Gastrocnemius medialis (tissue), 4 donors: ENCODE data around the gene CIB4. TPM values are rescaled to one million over a fixed set of nuclear protein-coding genes. Genes with fewer than 3 reads are reported as not detected.

Experiments used
- ATAC-seq, 2 donors: fragments of 150-250 bp; one replicate each; pipeline ENCODE4 v1.9.1; 2016
- DNase-seq, 2 donors: peaks; one replicate each; pipeline ENCODE4 v3.0.0-alpha.2; 2019
- H3K27ac ChIP-seq, 4 donors: fragments of 200-600 bp; sonication (generic); 1 replicate in 1 of 4; 2 replicates in 3 of 4; pipeline ENCODE4 v1.5.1; 2016 to 2018; ENCODE audit warnings: mild to moderate bottlenecking in 2 of 4, moderate library complexity in 1 of 4
- H3K27me3 ChIP-seq, 3 donors: fragments of 200-600 bp; sonication (generic) in 2 of 3; 1 replicate in 1 of 3; 2 replicates in 2 of 3; pipeline versions ENCODE4 v1.5.1 to v1.6.0; 2016 to 2019; ENCODE audit warnings: mild to moderate bottlenecking in 1 of 3, moderate library complexity in 1 of 3
- H3K36me3 ChIP-seq, 2 donors: fragments of 200-600 bp; sonication (generic) in 1 of 2; one replicate each; pipeline ENCODE4 v1.5.1; 2017 to 2018
- H3K4me1 ChIP-seq, 2 donors: fragments of 200-600 bp; sonication (generic) in 1 of 2; one replicate each; pipeline ENCODE4 v1.5.1; 2016 to 2017; ENCODE audit warnings: mild to moderate bottlenecking in 2 of 2
- H3K4me3 ChIP-seq, 4 donors: fragments of 200-600 bp; sonication (generic) in 3 of 4; 1 replicate in 1 of 4; 2 replicates in 3 of 4; pipeline ENCODE4 v1.5.1; 2016 to 2019; ENCODE audit warnings: mild to moderate bottlenecking in 2 of 4
- H3K9me3 ChIP-seq, 3 donors: fragments of 200-600 bp; sonication (generic) in 2 of 3; 1 replicate in 1 of 3; 2 replicates in 2 of 3; pipeline ENCODE4 v1.5.1; 2016 to 2019
- POLR2A ChIP-seq, 2 donors: fragments of 450-650 bp; IDR thresholded peaks; one replicate each; pipeline ENCODE4 v1.6.1; 2017; ENCODE audit warnings: antibody characterized with exemption in 2 of 2, mild to moderate bottlenecking in 2 of 2, moderate library complexity in 2 of 2
- in situ Hi-C, 4 donors: fragments of 200-750 bp; cut with MboI; loops; one replicate each; pipeline versions ENCODE4 v1.15.0 to v1.8.0; 2017; ENCODE audit warnings: low sequenced_read_pairs in 4 of 4
- intact Hi-C: fragments of 100-400 bp; cut with DNase I; formaldehyde crosslinking; loops from one replicate; pipeline ENCODE4 v1.15.1; 2023; ENCODE audit warnings: low total_unique reads
- total RNA-seq, 4 donors: library from RNA; depleted of rRNA; stranded (reverse); fragments of >200 nt; gene quantifications; one replicate each; pipeline versions ENCODE4 v1.1.0 to v1.2.3, GENCODE V29; 2016
- TF ChIP-seq, protein P1 (sequence below), 5 experiments: fragments of 450-650 bp in 3 of 5; fragments of 200-600 bp in 2 of 5; sonication (generic) in 2 of 5; IDR thresholded peaks in 4 of 5; conservative IDR thresholded peaks in 1 of 5; 1 replicate in 4 of 5; 2 replicates in 1 of 5; pipeline ENCODE4 v1.5.1; 2016 to 2019; ENCODE audit warnings: antibody characterized with exemption in 5 of 5, mild to moderate bottlenecking in 3 of 5, moderate library complexity in 3 of 5

Gene CIB4
- total RNA-seq, 4 donors from 2014 or later, result not detected

DNA sequence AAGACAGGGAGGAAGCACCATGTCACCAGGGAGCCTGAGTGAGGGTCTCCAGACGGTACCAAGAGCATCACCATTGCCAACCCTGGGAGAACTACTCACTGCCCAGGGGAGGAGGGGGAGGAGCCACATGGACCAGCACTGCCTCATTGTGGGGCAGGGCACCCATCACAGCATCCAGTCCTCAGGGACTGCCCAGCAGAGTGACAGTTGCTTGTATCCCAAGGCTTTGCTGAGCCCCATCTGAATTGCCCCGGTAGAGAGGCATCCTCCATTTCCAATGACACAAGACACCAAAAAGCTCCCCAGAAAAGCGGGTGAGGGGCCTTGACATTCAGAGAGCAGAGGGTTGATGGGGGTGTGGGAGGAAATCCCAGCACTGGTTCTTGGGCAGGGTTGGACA, 6.8 kb upstream of the CIB4 start:
- Histone ChIP-seq H3K9me3 (no peaks in the 10 kb centered on the region), H3K27me3 (peaks cover 3 to 7% (median 6%) of the 10 kb centered on the region in 3 donors), H3K27ac (no peak overlapping the region), H3K36me3 (no peaks in the 10 kb centered on the region), H3K4me1 (no peaks in the 10 kb centered on the region), H3K4me3 (no peak overlapping the region)
- ATAC-seq (no peak), DNase-seq (no peak)
- intact Hi-C loops (no loop called here), in situ Hi-C loops (no loop called here)
- TF ChIP-seq, protein P1, sequence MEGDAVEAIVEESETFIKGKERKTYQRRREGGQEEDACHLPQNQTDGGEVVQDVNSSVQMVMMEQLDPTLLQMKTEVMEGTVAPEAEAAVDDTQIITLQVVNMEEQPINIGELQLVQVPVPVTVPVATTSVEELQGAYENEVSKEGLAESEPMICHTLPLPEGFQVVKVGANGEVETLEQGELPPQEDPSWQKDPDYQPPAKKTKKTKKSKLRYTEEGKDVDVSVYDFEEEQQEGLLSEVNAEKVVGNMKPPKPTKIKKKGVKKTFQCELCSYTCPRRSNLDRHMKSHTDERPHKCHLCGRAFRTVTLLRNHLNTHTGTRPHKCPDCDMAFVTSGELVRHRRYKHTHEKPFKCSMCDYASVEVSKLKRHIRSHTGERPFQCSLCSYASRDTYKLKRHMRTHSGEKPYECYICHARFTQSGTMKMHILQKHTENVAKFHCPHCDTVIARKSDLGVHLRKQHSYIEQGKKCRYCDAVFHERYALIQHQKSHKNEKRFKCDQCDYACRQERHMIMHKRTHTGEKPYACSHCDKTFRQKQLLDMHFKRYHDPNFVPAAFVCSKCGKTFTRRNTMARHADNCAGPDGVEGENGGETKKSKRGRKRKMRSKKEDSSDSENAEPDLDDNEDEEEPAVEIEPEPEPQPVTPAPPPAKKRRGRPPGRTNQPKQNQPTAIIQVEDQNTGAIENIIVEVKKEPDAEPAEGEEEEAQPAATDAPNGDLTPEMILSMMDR (IDR thresholded peaks at IDR 0.05 in 4 of 5, conservative IDR thresholded peaks at IDR 0.05 in 1 of 5), result no peak
- TF ChIP-seq POLR2A (IDR thresholded peaks at IDR 0.05), result no peak

DNA sequence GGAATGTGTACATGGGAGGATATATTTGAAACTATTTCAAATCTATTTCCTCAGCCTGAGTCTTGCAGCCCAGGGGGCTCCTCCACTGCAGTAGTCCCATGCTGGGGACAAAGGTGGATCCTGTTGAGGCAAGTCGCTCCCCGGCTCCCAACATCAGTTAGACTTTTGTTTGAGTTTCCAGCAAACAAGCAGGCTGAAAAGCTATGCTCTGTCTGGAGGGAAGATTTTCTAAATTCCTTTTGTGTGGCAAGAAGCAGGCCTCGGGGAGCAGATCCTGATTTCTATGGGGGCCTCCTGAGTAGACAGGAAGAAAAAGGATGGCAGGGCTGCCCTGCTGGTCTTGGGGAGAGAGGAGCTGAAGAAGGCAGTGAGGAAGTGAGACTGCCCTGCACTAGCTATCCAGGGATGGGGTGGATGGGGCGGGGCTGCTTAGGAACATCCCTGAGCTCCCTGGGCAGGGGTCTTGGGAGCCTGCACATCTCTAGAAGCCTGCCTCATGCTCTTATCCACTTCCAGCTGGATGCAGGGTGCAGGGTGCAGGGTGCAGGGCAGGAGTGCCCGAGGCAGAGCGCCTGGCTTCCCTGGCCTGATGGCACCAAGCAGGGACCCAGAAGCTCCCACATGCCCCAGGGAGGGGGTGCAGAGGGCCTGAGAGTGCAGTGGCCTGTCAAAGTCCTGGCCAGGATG, 6.0 kb upstream of the CIB4 start:
- no peak for TF ChIP-seq POLR2A (IDR thresholded peaks at IDR 0.05)
- TF ChIP-seq, protein P1 (IDR thresholded peaks at IDR 0.05 in 4 of 5, conservative IDR thresholded peaks at IDR 0.05 in 1 of 5), result no peak
- Histone ChIP-seq H3K9me3 (no peaks in the 10 kb centered on the region), H3K27me3 (peaks cover 3 to 8% (median 7%) of the 10 kb centered on the region in 3 donors), H3K36me3 (no peaks in the 10 kb centered on the region), H3K4me3 (no peak overlapping the region), H3K4me1 (no peaks in the 10 kb centered on the region), H3K27ac (no peak overlapping the region)
- no peak for DNase-seq
- intact Hi-C loops (no loop called here), in situ Hi-C loops (no loop called here)
- ATAC-seq, result no peak

DNA sequence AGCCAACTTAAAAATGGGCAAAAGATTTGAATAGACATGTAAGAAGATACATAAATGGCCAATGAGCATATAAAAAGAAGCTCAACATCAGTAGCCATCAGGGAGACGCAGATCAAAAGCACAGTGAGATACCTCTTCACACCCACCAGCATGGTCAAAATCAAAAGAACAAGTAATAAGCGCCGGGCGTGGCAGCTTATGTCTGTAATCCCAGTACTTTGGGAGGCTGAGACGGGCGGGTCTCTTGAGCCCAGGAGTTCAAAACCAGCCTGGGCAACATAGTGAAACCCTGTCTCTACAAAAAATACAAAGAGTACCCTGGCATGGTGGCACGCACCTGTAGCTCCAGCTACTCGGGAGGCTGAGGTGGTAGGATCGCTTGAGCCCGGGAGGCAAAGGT, 4.6 kb upstream of the CIB4 start:
- Histone ChIP-seq H3K27me3 (peaks cover 4 to 8% (median 7%) of the 10 kb centered on the region in 3 donors), H3K9me3 (no peaks in the 10 kb centered on the region), H3K27ac (no peak overlapping the region), H3K4me1 (no peaks in the 10 kb centered on the region), H3K4me3 (no peak overlapping the region), H3K36me3 (no peaks in the 10 kb centered on the region)
- intact Hi-C loops, result no loop called here
- TF ChIP-seq POLR2A (IDR thresholded peaks at IDR 0.05), result no peak
- TF ChIP-seq, protein P1 (IDR thresholded peaks at IDR 0.05 in 4 of 5, conservative IDR thresholded peaks at IDR 0.05 in 1 of 5), result no peak
- in situ Hi-C loops, result no loop called here
- DNase-seq, result no peak
- no peak for ATAC-seq

DNA sequence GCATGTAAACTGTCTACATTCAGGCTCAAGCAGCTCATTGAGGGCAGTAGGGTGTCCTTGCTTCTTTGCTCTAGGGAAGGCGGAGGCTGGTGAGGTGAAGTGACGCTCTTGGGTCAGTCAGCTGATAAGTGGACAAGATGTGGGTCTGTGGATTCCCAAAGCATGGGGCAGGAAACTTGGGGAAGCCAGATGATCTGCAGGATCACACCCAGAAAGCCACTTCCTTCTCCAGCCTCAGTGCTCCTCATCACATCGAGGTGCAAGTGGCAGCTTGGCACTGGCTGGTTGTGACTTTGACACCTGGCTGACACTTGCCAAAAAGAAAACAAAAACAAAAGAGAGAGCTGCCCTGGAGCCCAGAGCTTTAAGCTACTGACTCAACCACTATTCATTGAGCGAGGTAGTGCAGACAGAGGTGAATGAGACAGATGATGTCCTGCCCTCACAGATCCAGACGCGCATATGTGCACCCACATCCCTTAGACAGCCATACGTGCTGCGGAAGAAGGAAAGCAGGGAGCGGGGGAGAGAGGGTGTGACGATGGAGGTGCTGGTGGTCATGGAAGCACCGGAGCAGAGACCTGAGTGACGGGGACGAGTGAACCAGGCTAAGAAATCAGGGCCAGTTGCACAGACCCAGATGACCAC, 3.1 kb upstream of the CIB4 start:
- intact Hi-C loops (no loop called here), in situ Hi-C loops (no loop called here)
- ATAC-seq (no peak), DNase-seq (no peak)
- Histone ChIP-seq H3K27ac (no peak overlapping the region), H3K27me3 (peaks cover 8 to 14% (median 8%) of the 10 kb centered on the region in 3 donors), H3K36me3 (no peaks in the 10 kb centered on the region), H3K4me3 (no peak overlapping the region), H3K4me1 (no peaks in the 10 kb centered on the region), H3K9me3 (no peaks in the 10 kb centered on the region)
- TF ChIP-seq, protein P1 (IDR thresholded peaks at IDR 0.05 in 4 of 5, conservative IDR thresholded peaks at IDR 0.05 in 1 of 5), result no peak
- TF ChIP-seq POLR2A (IDR thresholded peaks at IDR 0.05), result no peak
